Upper lobe of left lung (tissue), 4 donors: ENCODE results near the gene GSTT4.

Source experiments
- EP300 ChIP-seq, 4 donors: sonication (generic); formaldehyde crosslinking; IDR thresholded peaks; one replicate each; pipeline ENCODE4 v1.5.1; 2017; ENCODE audit warnings: antibody characterized with exemption in 4 of 4, control low read depth in 2 of 4
- POLR2A ChIP-seq, 4 donors: fragments of 450-650 bp; IDR thresholded peaks; one replicate each; pipeline ENCODE4 v1.5.1; 2016 to 2017; ENCODE audit warnings: antibody characterized with exemption in 4 of 4, mild to moderate bottlenecking in 2 of 4
- POLR2AphosphoS5 ChIP-seq, 2 donors: sonication (generic); formaldehyde crosslinking; IDR thresholded peaks; one replicate each; pipeline ENCODE4 v1.5.1; 2017; ENCODE audit warnings: antibody characterized with exemption in 2 of 2
- TF ChIP-seq, protein P1 (sequence below), 6 experiments: fragments of 450-650 bp in 4 of 6; fragments of 200-600 bp in 2 of 6; sonication (generic) in 2 of 6; IDR thresholded peaks; one replicate each; pipeline ENCODE4 v1.5.1; 2016 to 2019; ENCODE audit warnings: antibody characterized with exemption in 6 of 6

DNA sequence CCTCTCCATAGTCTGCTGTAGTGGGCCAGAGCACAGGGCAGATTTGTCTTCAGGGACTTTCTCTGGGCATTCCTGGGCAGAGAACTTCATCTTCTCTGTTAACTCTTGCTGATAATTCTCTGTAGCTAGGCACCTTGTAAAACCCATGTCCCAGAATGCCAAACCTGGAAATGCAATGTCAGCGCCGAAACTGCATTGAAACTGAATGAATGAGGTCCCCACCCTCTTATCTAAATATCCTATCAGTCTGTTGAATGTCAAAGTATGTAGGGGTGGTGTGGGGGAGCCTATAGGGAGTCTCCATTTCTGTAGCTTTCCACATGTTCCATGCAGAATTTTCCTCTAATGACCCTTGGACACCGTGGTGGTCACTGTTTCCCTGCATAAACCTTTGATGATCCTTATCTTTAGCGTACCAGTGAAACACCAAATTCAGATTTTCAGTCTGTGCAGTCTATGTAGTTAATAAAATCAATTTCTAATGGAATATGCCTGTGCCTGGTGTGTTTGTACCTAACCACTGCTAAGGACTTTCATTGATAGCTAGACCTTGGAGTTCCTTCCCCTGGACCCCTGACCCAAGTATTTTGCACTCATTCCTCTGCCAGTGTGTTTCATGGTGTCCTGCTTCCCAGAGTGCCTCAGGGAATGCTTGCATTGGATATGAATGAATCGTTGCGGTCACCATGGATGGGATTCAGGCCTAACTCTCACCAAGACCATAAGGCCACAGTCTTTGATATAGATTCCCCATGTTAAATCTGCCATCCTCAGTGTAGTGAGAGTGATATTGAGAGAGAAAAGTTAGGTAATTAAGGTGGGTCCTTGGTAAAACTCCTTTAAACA lies 3.4 kb upstream of the GSTT4 start:
- TF ChIP-seq, protein P1, sequence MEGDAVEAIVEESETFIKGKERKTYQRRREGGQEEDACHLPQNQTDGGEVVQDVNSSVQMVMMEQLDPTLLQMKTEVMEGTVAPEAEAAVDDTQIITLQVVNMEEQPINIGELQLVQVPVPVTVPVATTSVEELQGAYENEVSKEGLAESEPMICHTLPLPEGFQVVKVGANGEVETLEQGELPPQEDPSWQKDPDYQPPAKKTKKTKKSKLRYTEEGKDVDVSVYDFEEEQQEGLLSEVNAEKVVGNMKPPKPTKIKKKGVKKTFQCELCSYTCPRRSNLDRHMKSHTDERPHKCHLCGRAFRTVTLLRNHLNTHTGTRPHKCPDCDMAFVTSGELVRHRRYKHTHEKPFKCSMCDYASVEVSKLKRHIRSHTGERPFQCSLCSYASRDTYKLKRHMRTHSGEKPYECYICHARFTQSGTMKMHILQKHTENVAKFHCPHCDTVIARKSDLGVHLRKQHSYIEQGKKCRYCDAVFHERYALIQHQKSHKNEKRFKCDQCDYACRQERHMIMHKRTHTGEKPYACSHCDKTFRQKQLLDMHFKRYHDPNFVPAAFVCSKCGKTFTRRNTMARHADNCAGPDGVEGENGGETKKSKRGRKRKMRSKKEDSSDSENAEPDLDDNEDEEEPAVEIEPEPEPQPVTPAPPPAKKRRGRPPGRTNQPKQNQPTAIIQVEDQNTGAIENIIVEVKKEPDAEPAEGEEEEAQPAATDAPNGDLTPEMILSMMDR (IDR thresholded peaks at IDR 0.05), result no peak
- TF ChIP-seq POLR2A (IDR thresholded peaks at IDR 0.05) (no peak), EP300 (IDR thresholded peaks at IDR 0.05) (no peak), POLR2AphosphoS5 (IDR thresholded peaks at IDR 0.05) (no peak)
